ENCODE data around the gene CZIB. TPM values are rescaled to one million over a fixed set of nuclear protein-coding genes. Genes with fewer than 3 reads are reported as not detected.

Gene CZIB
- total and polyA plus RNA-seq, 2 of the 8 experiments (the other 6 are each of a cell fraction or from before 2014, with no cell fraction given), result 46.5 to 48.0 TPM

DNA sequence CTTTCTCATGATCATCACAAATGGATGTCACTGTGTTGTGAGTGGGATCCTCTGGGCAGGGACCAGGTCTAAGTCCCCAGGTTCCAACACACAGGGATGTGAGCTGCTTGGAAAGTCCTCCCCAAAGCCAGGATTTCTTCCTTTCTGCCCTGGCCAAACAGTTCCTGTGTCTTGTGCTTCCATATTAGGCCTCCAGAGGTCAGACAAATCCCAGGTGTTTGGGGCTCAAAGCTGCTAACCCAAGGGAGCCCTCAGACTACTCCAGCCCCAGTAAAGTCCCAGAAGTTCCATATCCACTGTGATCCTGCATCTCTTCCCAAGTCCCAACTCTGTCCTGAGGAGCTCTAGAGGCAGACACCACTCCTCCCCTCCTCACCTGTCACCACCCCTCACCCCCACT is 45.6 kb upstream of the CZIB start:
- ChIA-PET POLR2A (ENCODE audit: partially characterized antibody) (no interaction called here), CTCF (ENCODE audit: partially characterized antibody) (interaction anchor here (0.6 to 4.1 kb wide), 18 partner anchors 9 to 416 kb away, joined by 3 to 18 read pairs (median 4); no protein-coding TSS in a partner anchor)
- peaks cover 0 to 7% of the 10 kb centered on the region in 2 experiments for H4K20me1 ChIP-seq (replicated peaks in 1 of 2; ENCODE audit: control insufficient read depth in 1 of 2, insufficient read depth in 2 of 2, low read length in 2 of 2)
- H2BK20ac ChIP-seq (ENCODE audit: low read length), result no peak overlapping the region
- H3K27me3 ChIP-seq (replicated peaks in 1 of 4; ENCODE audit: control insufficient read depth in 3 of 4, extremely low read depth in 1 of 4, insufficient read depth in 3 of 4, low read length in 3 of 4), result no peaks in the 10 kb centered on the region
- no peaks in the 10 kb centered on the region for H3K79me2 ChIP-seq (ENCODE audit: control insufficient read depth in 1 of 2, insufficient read depth in 2 of 2, low read length in 2 of 2)
- H3K9ac ChIP-seq (replicated peaks in 1 of 4; ENCODE audit: extremely low read depth in 1 of 4, low read depth in 3 of 4, low read length in 3 of 4), result no peak overlapping the region
- H3K79me1 ChIP-seq (ENCODE audit: low read depth, low read length), result no peaks in the 10 kb centered on the region
- no peaks in the 10 kb centered on the region for H3K9me3 ChIP-seq (ENCODE audit: insufficient read depth in 2 of 2, low read depth in 1 of 2, low read length in 1 of 2)
- H3K4ac ChIP-seq (replicated peaks; ENCODE audit: insufficient read length, low read depth, low read length), result no peak overlapping the region
- DNase-seq (ENCODE audit: low read depth in 1 of 2, low spot score in 2 of 2) (no peak), FAIRE-seq (no peak)
- H2BK15ac ChIP-seq (ENCODE audit: low read length), result no peak overlapping the region
- no peak overlapping the region for H3K4me2 ChIP-seq (ENCODE audit: insufficient read depth in 1 of 2, low read depth in 2 of 2, low read length in 2 of 2)
- H3K36me3 ChIP-seq (ENCODE audit: control insufficient read depth in 2 of 4, insufficient read depth in 4 of 4, low read length in 3 of 4), result peaks cover 35 to 91% (median 74%) of the 10 kb centered on the region in 4 experiments
- no peak overlapping the region for H2BK5ac ChIP-seq (ENCODE audit: low read depth, low read length)
- no peak overlapping the region for H4K8ac ChIP-seq (ENCODE audit: extremely low read depth, insufficient read depth, low read length)
- no peak overlapping the region for H2AK5ac ChIP-seq (ENCODE audit: low read depth, low read length)
- H3K56ac ChIP-seq (replicated peaks; ENCODE audit: insufficient read length, low read depth, low read length), result no peak overlapping the region
- H3K14ac ChIP-seq (ENCODE audit: insufficient read length), result no peak overlapping the region
- no peak overlapping the region for H3K27ac ChIP-seq (ENCODE audit: low read depth, low read length)
- no peak overlapping the region for H2BK12ac ChIP-seq (ENCODE audit: low read depth, low read length)
- H3K23ac ChIP-seq (ENCODE audit: insufficient read length), result no peak overlapping the region
- H4K5ac ChIP-seq (ENCODE audit: insufficient read length, low read depth, low read length), result no peak overlapping the region
- no peak overlapping the region for H2AFZ ChIP-seq (ENCODE audit: low read length)
- H3K4me3 ChIP-seq (ENCODE audit: extremely low read depth in 1 of 4, insufficient read depth in 2 of 4, low read depth in 3 of 4, low read length in 4 of 4), result no peak overlapping the region
- H4K91ac ChIP-seq (replicated peaks; ENCODE audit: insufficient read length, low read length), result no peak overlapping the region
- no peak overlapping the region for H2BK120ac ChIP-seq (replicated peaks; ENCODE audit: low read depth, low read length)
- no peaks in the 10 kb centered on the region for H3K4me1 ChIP-seq (replicated peaks in 1 of 4; ENCODE audit: control insufficient read depth in 3 of 4, insufficient read depth in 4 of 4, low read length in 3 of 4)
- no peak overlapping the region for H3K18ac ChIP-seq (ENCODE audit: extremely low read depth, low read length)
- H3K23me2 ChIP-seq (ENCODE audit: low read depth, low read length), result no peaks in the 10 kb centered on the region
- TF ChIP-seq PHF8 (conservative IDR thresholded peaks at IDR 0.05; ENCODE audit: low read depth, low read length), result no peak
- no peak for TF ChIP-seq CBX8 (IDR thresholded peaks at IDR 0.05; ENCODE audit: borderline replicate concordance, low read depth, low read length)
- no peak for TF ChIP-seq HDAC6 (IDR thresholded peaks at IDR 0.05; ENCODE audit: low read depth, low read length)
- peak; percentile 50 to 68; a peak in 3 of 4 replicates for TF ChIP-seq RAD21 (IDR thresholded peaks at IDR 0.05 in 1 of 2, conservative IDR thresholded peaks at IDR 0.05 in 1 of 2; ENCODE audit: low read depth in 2 of 2, low read length in 2 of 2)
- TF ChIP-seq, protein P1, sequence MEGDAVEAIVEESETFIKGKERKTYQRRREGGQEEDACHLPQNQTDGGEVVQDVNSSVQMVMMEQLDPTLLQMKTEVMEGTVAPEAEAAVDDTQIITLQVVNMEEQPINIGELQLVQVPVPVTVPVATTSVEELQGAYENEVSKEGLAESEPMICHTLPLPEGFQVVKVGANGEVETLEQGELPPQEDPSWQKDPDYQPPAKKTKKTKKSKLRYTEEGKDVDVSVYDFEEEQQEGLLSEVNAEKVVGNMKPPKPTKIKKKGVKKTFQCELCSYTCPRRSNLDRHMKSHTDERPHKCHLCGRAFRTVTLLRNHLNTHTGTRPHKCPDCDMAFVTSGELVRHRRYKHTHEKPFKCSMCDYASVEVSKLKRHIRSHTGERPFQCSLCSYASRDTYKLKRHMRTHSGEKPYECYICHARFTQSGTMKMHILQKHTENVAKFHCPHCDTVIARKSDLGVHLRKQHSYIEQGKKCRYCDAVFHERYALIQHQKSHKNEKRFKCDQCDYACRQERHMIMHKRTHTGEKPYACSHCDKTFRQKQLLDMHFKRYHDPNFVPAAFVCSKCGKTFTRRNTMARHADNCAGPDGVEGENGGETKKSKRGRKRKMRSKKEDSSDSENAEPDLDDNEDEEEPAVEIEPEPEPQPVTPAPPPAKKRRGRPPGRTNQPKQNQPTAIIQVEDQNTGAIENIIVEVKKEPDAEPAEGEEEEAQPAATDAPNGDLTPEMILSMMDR (IDR thresholded peaks at IDR 0.05; ENCODE audit: control extremely low read depth in 1 of 3, insufficient read depth in 1 of 3, low read depth in 1 of 3, low read length in 3 of 3), result peak in 2 of 3 experiments; percentile 34 to 56; a peak in 1 of 4 replicates
